ENCODE results near the gene CNOT10. TPM values are rescaled to one million over a fixed set of nuclear protein-coding genes. Genes with fewer than 3 reads are reported as not detected.

CNOT10 gene
- total RNA-seq, 1 donor from 2014 or later = 28.7 TPM

DNA sequence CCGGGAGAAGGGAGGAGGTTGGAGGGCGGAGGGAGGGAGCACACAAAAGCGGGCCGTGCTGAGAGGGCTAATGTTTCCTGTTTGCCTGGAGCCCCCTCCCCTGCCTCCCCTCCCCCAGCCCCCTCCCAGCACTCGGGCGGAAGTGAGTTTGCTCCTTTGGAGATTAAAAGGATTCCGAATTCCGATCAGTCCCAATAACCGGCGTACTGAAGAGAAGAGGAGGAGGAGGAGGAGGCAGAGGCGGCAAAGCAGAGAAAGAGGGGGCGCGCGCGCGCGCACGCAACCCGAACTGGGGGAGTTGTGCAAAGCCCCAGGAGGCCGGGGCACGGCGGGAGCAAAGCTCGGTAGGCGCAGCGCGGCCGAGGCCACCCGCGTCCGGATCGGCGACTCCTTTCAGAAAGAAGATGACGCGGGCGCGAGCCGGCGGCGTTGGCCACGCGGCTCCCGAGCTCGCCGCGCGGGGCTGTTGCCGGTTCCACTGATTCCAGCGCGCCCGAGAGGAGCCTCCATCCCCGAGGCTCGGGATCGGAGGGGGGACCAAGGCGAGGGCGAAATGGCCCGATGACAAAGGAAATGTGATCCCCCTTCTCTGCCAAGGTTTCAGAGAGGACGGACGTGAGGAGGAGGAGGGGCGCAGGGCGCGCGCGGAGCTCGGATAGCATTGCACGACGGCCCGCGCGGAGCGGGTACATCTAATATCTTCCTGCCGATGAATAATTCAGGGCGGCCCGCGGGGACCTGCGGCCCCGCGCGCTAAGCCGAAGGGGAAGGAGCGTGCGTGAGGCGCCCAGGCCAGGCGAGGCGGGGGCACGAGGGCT, 131.7 kb downstream of the CNOT10 start:
- H3K4me1 ChIP-seq = peaks cover 17% of the 10 kb centered on the region
- DNase-seq (ENCODE audit: extremely low spot score in 2 of 2) = no peak
- peaks cover 12% of the 10 kb centered on the region for H3K27me3 ChIP-seq
- H3K36me3 ChIP-seq = no peaks in the 10 kb centered on the region
- peak overlapping the region; percentile 35 to 39 for H3K4me3 ChIP-seq
- H3K27ac ChIP-seq = no peak overlapping the region
- intact Hi-C loops (cut with DNase I) = no loop called here
- H3K9me3 ChIP-seq = no peaks in the 10 kb centered on the region
- no peak for TF ChIP-seq POLR2AphosphoS5 (IDR thresholded peaks at IDR 0.05; ENCODE audit: insufficient read depth in 1 of 2, low read depth in 1 of 2)
- TF ChIP-seq POLR2A (IDR thresholded peaks at IDR 0.05) = no peak
- TF ChIP-seq, protein P1, sequence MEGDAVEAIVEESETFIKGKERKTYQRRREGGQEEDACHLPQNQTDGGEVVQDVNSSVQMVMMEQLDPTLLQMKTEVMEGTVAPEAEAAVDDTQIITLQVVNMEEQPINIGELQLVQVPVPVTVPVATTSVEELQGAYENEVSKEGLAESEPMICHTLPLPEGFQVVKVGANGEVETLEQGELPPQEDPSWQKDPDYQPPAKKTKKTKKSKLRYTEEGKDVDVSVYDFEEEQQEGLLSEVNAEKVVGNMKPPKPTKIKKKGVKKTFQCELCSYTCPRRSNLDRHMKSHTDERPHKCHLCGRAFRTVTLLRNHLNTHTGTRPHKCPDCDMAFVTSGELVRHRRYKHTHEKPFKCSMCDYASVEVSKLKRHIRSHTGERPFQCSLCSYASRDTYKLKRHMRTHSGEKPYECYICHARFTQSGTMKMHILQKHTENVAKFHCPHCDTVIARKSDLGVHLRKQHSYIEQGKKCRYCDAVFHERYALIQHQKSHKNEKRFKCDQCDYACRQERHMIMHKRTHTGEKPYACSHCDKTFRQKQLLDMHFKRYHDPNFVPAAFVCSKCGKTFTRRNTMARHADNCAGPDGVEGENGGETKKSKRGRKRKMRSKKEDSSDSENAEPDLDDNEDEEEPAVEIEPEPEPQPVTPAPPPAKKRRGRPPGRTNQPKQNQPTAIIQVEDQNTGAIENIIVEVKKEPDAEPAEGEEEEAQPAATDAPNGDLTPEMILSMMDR (IDR thresholded peaks at IDR 0.05) = no peak

DNA sequence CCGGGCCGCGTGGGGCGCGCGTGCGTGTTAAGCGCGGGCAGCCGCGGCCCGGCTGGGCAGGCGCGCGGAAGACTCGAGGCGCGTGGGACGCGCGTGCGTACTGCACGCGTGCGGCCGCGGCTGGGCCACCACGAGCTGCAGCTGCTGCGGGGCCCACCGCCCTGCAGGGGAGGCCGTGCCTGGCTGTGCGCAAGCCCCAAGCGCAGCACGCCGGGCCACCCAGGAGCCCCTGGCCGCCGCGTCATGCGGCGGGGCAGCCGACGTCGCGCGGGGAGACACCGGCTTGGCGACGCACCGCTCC, 132.2 kb downstream of the CNOT10 start:
- Histone ChIP-seq H3K36me3 (no peaks in the 10 kb centered on the region), H3K4me1 (peaks cover 17% of the 10 kb centered on the region), H3K27me3 (peaks cover 12% of the 10 kb centered on the region), H3K4me3 (peak overlapping the region; percentile 35 to 39), H3K27ac (no peak overlapping the region), H3K9me3 (no peaks in the 10 kb centered on the region)
- TF ChIP-seq POLR2A (IDR thresholded peaks at IDR 0.05) (no peak), POLR2AphosphoS5 (IDR thresholded peaks at IDR 0.05; ENCODE audit: insufficient read depth in 1 of 2, low read depth in 1 of 2) (no peak)
- TF ChIP-seq, protein P1 (IDR thresholded peaks at IDR 0.05) = no peak
- no peak for DNase-seq (ENCODE audit: extremely low spot score in 2 of 2)
- intact Hi-C loops (cut with DNase I) = no loop called here

DNA sequence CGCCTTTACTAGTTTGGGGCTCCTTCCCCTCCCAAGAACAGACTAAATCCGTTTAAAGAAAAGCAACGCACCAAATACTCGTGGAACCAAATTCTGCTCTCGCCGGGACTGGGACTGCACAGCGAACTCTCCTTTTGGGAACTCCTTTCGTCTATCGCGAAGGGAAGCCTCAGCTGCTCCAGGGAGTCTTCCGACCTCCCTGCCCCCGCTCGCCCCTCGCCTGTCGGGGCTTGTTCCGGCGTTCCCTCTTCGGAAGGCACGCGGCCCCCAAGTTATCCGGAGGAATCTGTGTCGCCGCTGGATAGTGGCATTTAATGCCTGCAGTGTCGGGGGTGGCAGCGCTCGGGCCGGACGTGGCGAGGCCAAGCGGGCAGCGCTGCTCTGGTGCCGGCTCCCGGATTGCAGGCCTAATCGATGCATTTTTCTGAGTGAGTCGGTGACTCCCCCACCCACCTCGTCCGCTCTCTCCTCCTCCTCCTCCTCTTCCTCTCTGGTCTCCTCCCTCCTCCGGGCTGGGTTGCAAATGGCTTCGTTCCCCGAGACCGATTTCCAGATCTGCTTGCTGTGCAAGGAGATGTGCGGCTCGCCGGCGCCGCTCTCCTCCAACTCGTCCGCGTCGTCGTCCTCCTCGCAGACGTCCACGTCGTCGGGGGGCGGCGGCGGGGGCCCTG, 132.7 kb downstream of the CNOT10 start, which contains the start of gene TRIM71:
TSS of gene TRIM71 (plus strand) at position 440 of the 671 bp plus-strand sequence. CDS start at position 524, 84 bp downstream.
- H3K27me3 ChIP-seq = peaks cover 12% of the 10 kb centered on the region
- no peaks in the 10 kb centered on the region for H3K9me3 ChIP-seq
- H3K4me3 ChIP-seq = peak within 1 kb of the TSS; percentile 35 to 39
- H3K4me1 ChIP-seq = peaks cover 17% of the 10 kb centered on the region
- intact Hi-C loops (cut with DNase I) = no loop called here
- H3K27ac ChIP-seq = no peak within 1 kb of the TSS
- no peak for DNase-seq (ENCODE audit: extremely low spot score in 2 of 2)
- TF ChIP-seq POLR2A (IDR thresholded peaks at IDR 0.05) (no peak), POLR2AphosphoS5 (IDR thresholded peaks at IDR 0.05; ENCODE audit: insufficient read depth in 1 of 2, low read depth in 1 of 2) (no peak)
- TF ChIP-seq, protein P1 (IDR thresholded peaks at IDR 0.05) = no peak
- no peaks in the 10 kb centered on the region for H3K36me3 ChIP-seq

DNA sequence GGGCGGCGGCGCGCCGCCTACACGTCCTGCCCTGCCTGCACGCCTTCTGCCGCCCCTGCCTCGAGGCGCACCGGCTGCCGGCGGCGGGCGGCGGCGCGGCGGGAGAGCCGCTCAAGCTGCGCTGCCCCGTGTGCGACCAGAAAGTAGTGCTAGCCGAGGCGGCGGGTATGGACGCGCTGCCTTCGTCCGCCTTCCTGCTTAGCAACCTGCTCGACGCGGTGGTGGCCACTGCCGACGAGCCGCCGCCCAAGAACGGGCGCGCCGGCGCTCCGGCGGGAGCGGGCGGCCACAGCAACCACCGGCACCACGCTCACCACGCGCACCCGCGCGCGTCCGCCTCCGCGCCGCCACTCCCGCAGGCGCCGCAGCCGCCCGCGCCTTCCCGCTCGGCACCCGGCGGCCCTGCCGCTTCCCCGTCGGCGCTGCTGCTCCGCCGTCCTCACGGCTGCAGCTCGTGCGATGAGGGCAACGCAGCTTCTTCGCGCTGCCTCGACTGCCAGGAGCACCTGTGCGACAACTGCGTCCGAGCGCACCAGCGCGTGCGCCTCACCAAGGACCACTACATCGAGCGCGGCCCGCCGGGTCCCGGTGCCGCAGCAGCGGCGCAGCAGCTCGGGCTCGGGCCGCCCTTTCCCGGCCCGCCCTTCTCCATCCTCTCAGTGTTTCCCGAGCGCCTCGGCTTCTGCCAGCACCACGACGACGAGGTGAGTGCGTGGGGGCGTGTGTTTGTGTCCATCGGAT, 133.4 kb downstream of the CNOT10 start:
- DNase-seq (ENCODE audit: extremely low spot score in 2 of 2) = no peak
- H3K9me3 ChIP-seq = no peaks in the 10 kb centered on the region
- peaks cover 12% of the 10 kb centered on the region for H3K27me3 ChIP-seq
- peak overlapping the region; percentile 35 to 39 for H3K4me3 ChIP-seq
- no peaks in the 10 kb centered on the region for H3K36me3 ChIP-seq
- H3K27ac ChIP-seq = no peak overlapping the region
- TF ChIP-seq, protein P1 (IDR thresholded peaks at IDR 0.05) = no peak
- peaks cover 17% of the 10 kb centered on the region for H3K4me1 ChIP-seq
- intact Hi-C loops (cut with DNase I) = no loop called here

Measured in vagina (tissue), 2 donors.